Peyer's patch (tissue), 4 donors: ENCODE data around the gene SNORC.

Source experiments
- POLR2A ChIP-seq, 2 donors: fragments of 450-650 bp; IDR thresholded peaks; one replicate each; pipeline ENCODE4 v1.5.1; 2017; ENCODE audit warnings: antibody characterized with exemption in 2 of 2, mild to moderate bottlenecking in 2 of 2, moderate library complexity in 2 of 2
- TF ChIP-seq, protein P1 (sequence below), 6 experiments: fragments of 450-650 bp in 4 of 6; fragments of 200-600 bp in 2 of 6; sonication (generic) in 1 of 6; IDR thresholded peaks; one replicate each; pipeline ENCODE4 v1.5.1; 2017 to 2019; ENCODE audit warnings: antibody characterized with exemption in 6 of 6, mild to moderate bottlenecking in 3 of 6, moderate library complexity in 1 of 6

DNA sequence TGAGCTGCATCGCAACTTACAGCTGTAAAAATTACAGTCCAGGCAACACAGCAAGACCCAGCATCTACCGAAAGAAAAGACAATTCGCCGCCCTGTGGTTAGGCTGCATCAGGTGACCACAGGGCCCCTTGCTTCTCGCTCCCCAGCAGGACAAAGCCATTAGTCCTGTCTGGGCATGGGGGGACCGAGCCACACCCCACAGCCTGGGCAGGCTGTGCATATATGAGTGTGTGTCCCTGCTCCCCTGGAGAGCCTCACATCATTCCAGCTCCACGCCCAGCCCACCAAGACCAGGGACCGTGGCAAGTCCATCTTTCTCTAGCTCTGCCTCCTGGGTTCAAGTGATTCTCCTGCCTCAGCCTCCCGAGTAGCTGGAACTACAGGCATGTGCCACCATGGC lies 33.9 kb downstream of the SNORC start:
- TF ChIP-seq, protein P1, sequence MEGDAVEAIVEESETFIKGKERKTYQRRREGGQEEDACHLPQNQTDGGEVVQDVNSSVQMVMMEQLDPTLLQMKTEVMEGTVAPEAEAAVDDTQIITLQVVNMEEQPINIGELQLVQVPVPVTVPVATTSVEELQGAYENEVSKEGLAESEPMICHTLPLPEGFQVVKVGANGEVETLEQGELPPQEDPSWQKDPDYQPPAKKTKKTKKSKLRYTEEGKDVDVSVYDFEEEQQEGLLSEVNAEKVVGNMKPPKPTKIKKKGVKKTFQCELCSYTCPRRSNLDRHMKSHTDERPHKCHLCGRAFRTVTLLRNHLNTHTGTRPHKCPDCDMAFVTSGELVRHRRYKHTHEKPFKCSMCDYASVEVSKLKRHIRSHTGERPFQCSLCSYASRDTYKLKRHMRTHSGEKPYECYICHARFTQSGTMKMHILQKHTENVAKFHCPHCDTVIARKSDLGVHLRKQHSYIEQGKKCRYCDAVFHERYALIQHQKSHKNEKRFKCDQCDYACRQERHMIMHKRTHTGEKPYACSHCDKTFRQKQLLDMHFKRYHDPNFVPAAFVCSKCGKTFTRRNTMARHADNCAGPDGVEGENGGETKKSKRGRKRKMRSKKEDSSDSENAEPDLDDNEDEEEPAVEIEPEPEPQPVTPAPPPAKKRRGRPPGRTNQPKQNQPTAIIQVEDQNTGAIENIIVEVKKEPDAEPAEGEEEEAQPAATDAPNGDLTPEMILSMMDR (IDR thresholded peaks at IDR 0.05) = no peak
- TF ChIP-seq POLR2A (IDR thresholded peaks at IDR 0.05) = no peak
